T-helper 17 cell (primary cell): ENCODE data around the gene NPVF. TPM values are rescaled to one million over a fixed set of nuclear protein-coding genes. Genes with fewer than 3 reads are reported as not detected.

Experiments used
- ATAC-seq: fragments of 150-1000 bp; cut with Tn5 transposase; 2 replicates; pipeline ENCODE4 v1.10.0; 2021; ENCODE audit warnings: mild to moderate bottlenecking, moderate library complexity
- DNase-seq, 3 donors: peaks; one replicate each; pipeline versions ENCODE4 v3.0.0 to v3.0.0-alpha.2; 2020 to 2021
- H3K9me3 ChIP-seq: one replicate; pipeline ENCODE4 v1.7.0; 2013; ENCODE audit warnings: low read length, mild to moderate bottlenecking; ENCODE audit not compliant: control insufficient read depth, poor library complexity, severe bottlenecking
- H3K27ac Mint-ChIP-seq: one replicate; pipeline ENCODE4 v1.8.0; 2022; ENCODE audit warnings: mild to moderate bottlenecking, moderate library complexity, mixed read lengths
- H3K27me3 Mint-ChIP-seq: one replicate; pipeline ENCODE4 v1.8.0; 2022; ENCODE audit warnings: mixed read lengths
- H3K36me3 Mint-ChIP-seq: one replicate; pipeline ENCODE4 v1.8.0; 2022; ENCODE audit warnings: low read depth, mixed read lengths
- H3K4me1 Mint-ChIP-seq: one replicate; pipeline ENCODE4 v1.8.0; 2022; ENCODE audit warnings: mild to moderate bottlenecking, mixed read lengths
- H3K4me3 Mint-ChIP-seq: one replicate; pipeline ENCODE4 v1.8.0; 2022; ENCODE audit warnings: mild to moderate bottlenecking, moderate library complexity, mixed read lengths
- total RNA-seq, 4 donors: library from RNA in 2 of 4; stranded (reverse) in 2 of 4; gene quantifications; one replicate each; pipeline ENCODE4 v1.2.3 and lab custom pipeline; 2022 to 2026

NPVF gene
- total RNA-seq, 2 donors from 2014 or later = not detected

GRCh38 chr7:25215694-25216335 is 12.5 kb downstream of the NPVF start:
- H3K36me3 Mint-ChIP-seq = no peaks in the 10 kb centered on the region
- no peak overlapping the region for H3K4me3 Mint-ChIP-seq
- no peak overlapping the region for H3K27ac Mint-ChIP-seq
- ATAC-seq = no peak
- peaks cover 2% of the 10 kb centered on the region for H3K4me1 Mint-ChIP-seq
- DNase-seq = no peak
- no peaks in the 10 kb centered on the region for H3K9me3 ChIP-seq
- peaks cover 39% of the 10 kb centered on the region for H3K27me3 Mint-ChIP-seq

- Mint-ChIP-seq H3K27ac (no peak overlapping the region), H3K4me1 (peaks cover 2% of the 10 kb centered on the region), H3K4me3 (no peak overlapping the region), H3K36me3 (peaks cover 2% of the 10 kb centered on the region), H3K27me3 (peaks cover 57% of the 10 kb centered on the region)
- ATAC-seq (no peak), DNase-seq (no peak)
- no peaks in the 10 kb centered on the region for H3K9me3 ChIP-seq
These were observed 19.6 kb downstream of the NPVF start for GRCh38 chr7:25208525-25209221.

- ATAC-seq = no peak
- peaks cover 2% of the 10 kb centered on the region for H3K36me3 Mint-ChIP-seq
- no peak overlapping the region for H3K27ac Mint-ChIP-seq
- DNase-seq = no peak
- no peak overlapping the region for H3K4me3 Mint-ChIP-seq
- H3K9me3 ChIP-seq = no peaks in the 10 kb centered on the region
- H3K27me3 Mint-ChIP-seq = peaks cover 63% of the 10 kb centered on the region
- peaks cover 2% of the 10 kb centered on the region for H3K4me1 Mint-ChIP-seq
These were observed 20.4 kb downstream of the NPVF start for GRCh38 chr7:25207887-25208286.

- Mint-ChIP-seq H3K27me3 (peaks cover 52% of the 10 kb centered on the region), H3K4me1 (peaks cover 2% of the 10 kb centered on the region)
These were observed 21.5 kb downstream of the NPVF start for GRCh38 chr7:25206765-25207164.

GRCh38 chr7:25196132-25196896 is 32.0 kb downstream of the NPVF start:
- Mint-ChIP-seq H3K27ac (no peak overlapping the region), H3K4me3 (no peak overlapping the region), H3K27me3 (peaks cover 14% of the 10 kb centered on the region), H3K36me3 (no peaks in the 10 kb centered on the region), H3K4me1 (no peaks in the 10 kb centered on the region)
- no peaks in the 10 kb centered on the region for H3K9me3 ChIP-seq
- DNase-seq (no peak), ATAC-seq (no peak)

More at GRCh38 chr7:25206765-25207164, 21.5 kb downstream of the NPVF start:
- DNase-seq (no peak), ATAC-seq (no peak)
- no peaks in the 10 kb centered on the region for H3K9me3 ChIP-seq
- Mint-ChIP-seq H3K27ac (no peak overlapping the region), H3K4me3 (no peak overlapping the region), H3K36me3 (peaks cover 2% of the 10 kb centered on the region)

GRCh38 chr7:25194036-25194435 is 34.2 kb downstream of the NPVF start:
- Mint-ChIP-seq H3K4me3 (no peak overlapping the region), H3K27me3 (peaks cover 21% of the 10 kb centered on the region), H3K4me1 (no peaks in the 10 kb centered on the region), H3K27ac (no peak overlapping the region), H3K36me3 (no peaks in the 10 kb centered on the region)
- DNase-seq (no peak), ATAC-seq (no peak)
- H3K9me3 ChIP-seq = no peaks in the 10 kb centered on the region

GRCh38 chr7:25192043-25192442 is 36.2 kb downstream of the NPVF start:
- Mint-ChIP-seq H3K27ac (no peak overlapping the region), H3K4me1 (no peaks in the 10 kb centered on the region), H3K36me3 (no peaks in the 10 kb centered on the region), H3K27me3 (peaks cover 36% of the 10 kb centered on the region), H3K4me3 (no peak overlapping the region)
- no peak for ATAC-seq
- no peak for DNase-seq
- no peaks in the 10 kb centered on the region for H3K9me3 ChIP-seq

- Mint-ChIP-seq H3K4me3 (no peak overlapping the region), H3K27ac (no peak overlapping the region), H3K36me3 (peaks cover 2% of the 10 kb centered on the region), H3K27me3 (peaks cover 39% of the 10 kb centered on the region), H3K4me1 (no peaks in the 10 kb centered on the region)
- H3K9me3 ChIP-seq = no peaks in the 10 kb centered on the region
- ATAC-seq = no peak
- no peak for DNase-seq
These were observed 39.1 kb downstream of the NPVF start for GRCh38 chr7:25189197-25189596.

GRCh38 chr7:25187932-25188331 is 40.4 kb downstream of the NPVF start:
- no peak for DNase-seq
- H3K9me3 ChIP-seq = no peaks in the 10 kb centered on the region
- no peak overlapping the region for H3K27ac Mint-ChIP-seq
- no peak for ATAC-seq
- H3K27me3 Mint-ChIP-seq = peaks cover 35% of the 10 kb centered on the region
- H3K4me1 Mint-ChIP-seq = no peaks in the 10 kb centered on the region
- peaks cover 2% of the 10 kb centered on the region for H3K36me3 Mint-ChIP-seq
- no peak overlapping the region for H3K4me3 Mint-ChIP-seq

- no peaks in the 10 kb centered on the region for H3K4me1 Mint-ChIP-seq
- no peak overlapping the region for H3K27ac Mint-ChIP-seq
- no peak for DNase-seq
- no peaks in the 10 kb centered on the region for H3K9me3 ChIP-seq
- no peak for ATAC-seq
- H3K4me3 Mint-ChIP-seq = no peak overlapping the region
- H3K36me3 Mint-ChIP-seq = peaks cover 2% of the 10 kb centered on the region
- peaks cover 35% of the 10 kb centered on the region for H3K27me3 Mint-ChIP-seq
These were observed 41.9 kb downstream of the NPVF start for GRCh38 chr7:25186436-25186835.

GRCh38 chr7:25181532-25181931 is 46.8 kb downstream of the NPVF start:
- H3K4me3 Mint-ChIP-seq = peak overlapping the region; percentile 47
- H3K4me1 Mint-ChIP-seq = peaks cover 7% of the 10 kb centered on the region
- no peaks in the 10 kb centered on the region for H3K9me3 ChIP-seq
- no peak for DNase-seq
- no peak overlapping the region for H3K27ac Mint-ChIP-seq
- no peaks in the 10 kb centered on the region for H3K36me3 Mint-ChIP-seq
- H3K27me3 Mint-ChIP-seq = peaks cover 7% of the 10 kb centered on the region
- no peak for ATAC-seq

- Mint-ChIP-seq H3K27ac (peak overlapping the region; percentile 72), H3K4me3 (peak overlapping the region; percentile 88), H3K4me1 (peaks cover 7% of the 10 kb centered on the region), H3K36me3 (no peaks in the 10 kb centered on the region), H3K27me3 (peaks cover 6% of the 10 kb centered on the region)
- DNase-seq = no peak
- H3K9me3 ChIP-seq = no peaks in the 10 kb centered on the region
- no peak for ATAC-seq
These were observed 47.3 kb downstream of the NPVF start for GRCh38 chr7:25180946-25181345.

- H3K9me3 ChIP-seq = no peaks in the 10 kb centered on the region
- peaks cover 6% of the 10 kb centered on the region for H3K27me3 Mint-ChIP-seq
- H3K27ac Mint-ChIP-seq = peak overlapping the region; percentile 72
- no peaks in the 10 kb centered on the region for H3K36me3 Mint-ChIP-seq
- H3K4me1 Mint-ChIP-seq = peaks cover 7% of the 10 kb centered on the region
- H3K4me3 Mint-ChIP-seq = peak overlapping the region; percentile 88
- DNase-seq = no peak
- peak; percentile 48 for ATAC-seq
These were observed 47.7 kb downstream of the NPVF start for GRCh38 chr7:25180592-25180923.
